SKM-1 (cell line): ENCODE data around the gene FOXA2.
"Not testable (repeated sequence)": the region's sequence is repeated elsewhere in the genome, so short reads cannot be mapped to it uniquely, and the experiment has no call there.

ENCODE experiments used
- DNase-seq: peaks from one replicate; lab custom pipeline; 2025; ENCODE audit not compliant: unreplicated experiment; lab: John Stamatoyannopoulos, UW

FOXA2 gene

GRCh38 chr20:22584522-22584921, at the start of gene FOXA2:
FOXA2 (minus strand) TSS chr20:22584572; CDS start chr20:22584278, 294 bp downstream.
- DNase-seq, result no peak

GRCh38 chr20:22630701-22631100, 46.3 kb upstream of the FOXA2 start:
- no peak for DNase-seq

GRCh38 chr20:22629927-22630326, 45.6 kb upstream of the FOXA2 start:
- no peak for DNase-seq

GRCh38 chr20:22629447-22629846, 45.1 kb upstream of the FOXA2 start:
- DNase-seq, result no peak

GRCh38 chr20:22626496-22626895, 42.1 kb upstream of the FOXA2 start:
- DNase-seq, result no peak

- no peak for DNase-seq
Measured at GRCh38 chr20:22623211-22623610, 38.8 kb upstream of the FOXA2 start.

GRCh38 chr20:22620342-22620741, 36.0 kb upstream of the FOXA2 start:
- no peak for DNase-seq

- DNase-seq, result no peak
Measured at GRCh38 chr20:22619806-22620205, 35.4 kb upstream of the FOXA2 start.

- DNase-seq, result no peak
Measured at GRCh38 chr20:22619272-22619671, 34.9 kb upstream of the FOXA2 start.

GRCh38 chr20:22617160-22617559, 32.8 kb upstream of the FOXA2 start:
- no peak for DNase-seq

GRCh38 chr20:22616551-22616950, 32.2 kb upstream of the FOXA2 start:
- DNase-seq, result no peak

- no peak for DNase-seq
Measured at GRCh38 chr20:22615425-22615824, 31.1 kb upstream of the FOXA2 start.

GRCh38 chr20:22611636-22612035, 27.3 kb upstream of the FOXA2 start:
- no peak for DNase-seq

GRCh38 chr20:22607695-22608094, 23.3 kb upstream of the FOXA2 start:
- DNase-seq, result no peak

GRCh38 chr20:22604815-22605214, 20.4 kb upstream of the FOXA2 start:
- DNase-seq, result no peak

- DNase-seq, result no peak
Measured at GRCh38 chr20:22601361-22602141, 17.2 kb upstream of the FOXA2 start.

- DNase-seq, result not testable (repeated sequence)
Measured at GRCh38 chr20:22599258-22599657, 14.9 kb upstream of the FOXA2 start.

- no peak for DNase-seq
Measured at GRCh38 chr20:22597303-22597702, 12.9 kb upstream of the FOXA2 start.

GRCh38 chr20:22590662-22591061, 6.3 kb upstream of the FOXA2 start:
- DNase-seq, result no peak

- DNase-seq, result no peak
Measured at GRCh38 chr20:22586645-22587310, 2.4 kb upstream of the FOXA2 start.

- DNase-seq, result no peak
Measured at GRCh38 chr20:22585786-22586493, 1.6 kb upstream of the FOXA2 start.
